ENCODE results near the gene UBE2Q2.

DNA sequence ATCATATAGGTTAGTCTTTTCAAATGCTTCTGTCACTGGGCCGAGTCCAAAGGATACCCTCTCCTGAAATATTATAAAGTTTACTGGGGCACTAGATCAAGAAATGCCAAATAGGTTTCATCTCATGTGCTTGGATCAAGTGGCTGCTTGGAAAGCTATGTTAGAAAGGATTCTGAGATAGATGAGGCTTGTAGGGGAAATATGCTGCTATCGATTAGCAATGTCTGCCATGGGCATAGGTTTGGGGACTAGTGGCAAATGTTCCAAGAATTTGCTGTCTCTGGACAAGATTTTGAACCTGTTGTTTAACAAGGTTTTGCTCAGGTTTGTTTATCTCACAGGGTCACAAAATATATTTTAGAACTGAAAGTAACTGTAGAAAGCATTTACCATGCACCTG, 23.0 kb upstream of the UBE2Q2 start:
- TF ChIP-seq, protein P1, sequence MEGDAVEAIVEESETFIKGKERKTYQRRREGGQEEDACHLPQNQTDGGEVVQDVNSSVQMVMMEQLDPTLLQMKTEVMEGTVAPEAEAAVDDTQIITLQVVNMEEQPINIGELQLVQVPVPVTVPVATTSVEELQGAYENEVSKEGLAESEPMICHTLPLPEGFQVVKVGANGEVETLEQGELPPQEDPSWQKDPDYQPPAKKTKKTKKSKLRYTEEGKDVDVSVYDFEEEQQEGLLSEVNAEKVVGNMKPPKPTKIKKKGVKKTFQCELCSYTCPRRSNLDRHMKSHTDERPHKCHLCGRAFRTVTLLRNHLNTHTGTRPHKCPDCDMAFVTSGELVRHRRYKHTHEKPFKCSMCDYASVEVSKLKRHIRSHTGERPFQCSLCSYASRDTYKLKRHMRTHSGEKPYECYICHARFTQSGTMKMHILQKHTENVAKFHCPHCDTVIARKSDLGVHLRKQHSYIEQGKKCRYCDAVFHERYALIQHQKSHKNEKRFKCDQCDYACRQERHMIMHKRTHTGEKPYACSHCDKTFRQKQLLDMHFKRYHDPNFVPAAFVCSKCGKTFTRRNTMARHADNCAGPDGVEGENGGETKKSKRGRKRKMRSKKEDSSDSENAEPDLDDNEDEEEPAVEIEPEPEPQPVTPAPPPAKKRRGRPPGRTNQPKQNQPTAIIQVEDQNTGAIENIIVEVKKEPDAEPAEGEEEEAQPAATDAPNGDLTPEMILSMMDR (conservative IDR thresholded peaks at IDR 0.05 in 1 of 2, IDR thresholded peaks at IDR 0.05 in 1 of 2; ENCODE audit: extremely low read depth in 1 of 2, insufficient read depth in 1 of 2, low read depth in 1 of 2, low read length in 2 of 2): no peak
- TF ChIP-seq EZH2 (IDR thresholded peaks at IDR 0.05; ENCODE audit: borderline replicate concordance, low read length): no peak

Measured in mammary epithelial cell (primary cell).